VCaP (cell line): ENCODE data around the gene FGF19.

ENCODE experiments used
- H3K27ac ChIP-seq: fragments of 450-650 bp; 2 replicates; pipeline ENCODE4 v1.5.1; 2017
- TF ChIP-seq, protein P1 (sequence below): fragments of 450-650 bp; conservative IDR thresholded peaks from 2 replicates; pipeline ENCODE4 v1.5.1; 2017; ENCODE audit warnings: mild to moderate bottlenecking, moderate library complexity

Gene FGF19

DNA sequence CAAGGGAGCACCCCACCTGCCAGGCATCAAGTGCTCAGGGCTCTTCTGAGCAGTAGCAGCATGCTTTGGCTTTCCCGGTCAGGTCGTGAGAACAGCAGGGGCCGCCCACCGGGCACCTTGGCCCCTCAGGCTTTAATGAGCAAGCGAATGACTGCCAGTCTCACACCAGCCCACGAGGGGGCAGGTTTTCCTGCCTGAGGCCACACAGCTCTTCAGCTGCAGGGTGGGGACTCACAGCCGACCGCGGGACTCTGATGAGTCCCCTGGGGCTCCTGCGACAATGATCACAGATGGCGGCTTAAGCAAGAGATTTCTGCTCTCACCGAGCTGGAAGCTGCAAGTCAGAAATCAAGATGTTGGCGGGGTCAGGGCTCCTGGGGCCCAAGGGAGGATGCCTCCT is 14.3 kb upstream of the FGF19 start:
- TF ChIP-seq, protein P1, sequence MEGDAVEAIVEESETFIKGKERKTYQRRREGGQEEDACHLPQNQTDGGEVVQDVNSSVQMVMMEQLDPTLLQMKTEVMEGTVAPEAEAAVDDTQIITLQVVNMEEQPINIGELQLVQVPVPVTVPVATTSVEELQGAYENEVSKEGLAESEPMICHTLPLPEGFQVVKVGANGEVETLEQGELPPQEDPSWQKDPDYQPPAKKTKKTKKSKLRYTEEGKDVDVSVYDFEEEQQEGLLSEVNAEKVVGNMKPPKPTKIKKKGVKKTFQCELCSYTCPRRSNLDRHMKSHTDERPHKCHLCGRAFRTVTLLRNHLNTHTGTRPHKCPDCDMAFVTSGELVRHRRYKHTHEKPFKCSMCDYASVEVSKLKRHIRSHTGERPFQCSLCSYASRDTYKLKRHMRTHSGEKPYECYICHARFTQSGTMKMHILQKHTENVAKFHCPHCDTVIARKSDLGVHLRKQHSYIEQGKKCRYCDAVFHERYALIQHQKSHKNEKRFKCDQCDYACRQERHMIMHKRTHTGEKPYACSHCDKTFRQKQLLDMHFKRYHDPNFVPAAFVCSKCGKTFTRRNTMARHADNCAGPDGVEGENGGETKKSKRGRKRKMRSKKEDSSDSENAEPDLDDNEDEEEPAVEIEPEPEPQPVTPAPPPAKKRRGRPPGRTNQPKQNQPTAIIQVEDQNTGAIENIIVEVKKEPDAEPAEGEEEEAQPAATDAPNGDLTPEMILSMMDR: no peak; the same call in 1 of the 2 replicates
- no peak overlapping the region for H3K27ac ChIP-seq

DNA sequence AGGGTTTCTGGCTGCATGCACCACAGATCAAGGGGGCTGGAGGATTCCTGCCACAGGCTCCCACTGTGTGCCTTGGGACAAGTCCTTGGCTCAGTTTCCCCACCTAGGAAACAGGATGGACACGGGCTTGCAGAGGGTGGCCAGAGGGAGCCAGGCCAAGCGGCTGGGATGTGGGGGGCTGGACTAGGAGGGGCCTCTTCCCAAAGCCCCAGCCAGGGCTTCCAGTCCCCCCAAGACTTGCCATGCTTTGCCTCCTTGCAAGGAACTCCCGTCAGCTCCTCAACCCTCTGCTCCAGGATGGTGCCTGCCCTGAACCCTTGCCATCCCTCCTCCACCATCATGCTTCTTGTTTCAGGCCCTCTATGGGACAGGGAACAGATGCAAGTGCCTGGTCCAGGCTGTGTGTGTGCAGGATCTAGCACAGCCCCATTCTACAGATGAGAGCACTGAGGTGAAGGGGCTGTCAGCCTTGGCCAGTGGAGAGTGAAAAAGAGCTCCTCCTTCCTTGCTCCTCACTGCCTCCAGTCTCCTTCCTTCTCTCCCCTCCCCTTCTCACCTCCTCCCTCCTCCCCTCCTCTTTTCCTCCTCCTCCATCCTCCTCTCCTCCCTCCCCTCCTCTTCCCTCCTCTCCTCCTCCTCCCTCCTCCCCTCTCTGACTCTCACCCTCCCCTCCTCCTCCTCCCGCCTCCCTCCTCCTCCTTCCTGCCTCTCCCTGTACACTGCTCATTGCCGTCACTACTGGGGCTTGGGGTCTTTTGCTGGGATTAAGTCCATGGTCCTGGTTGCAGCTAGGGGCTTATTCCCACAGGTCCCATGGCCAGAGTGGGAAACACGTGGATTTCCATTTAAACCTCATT is 13.3 kb upstream of the FGF19 start:
- TF ChIP-seq, protein P1: no peak
- no peak overlapping the region for H3K27ac ChIP-seq

DNA sequence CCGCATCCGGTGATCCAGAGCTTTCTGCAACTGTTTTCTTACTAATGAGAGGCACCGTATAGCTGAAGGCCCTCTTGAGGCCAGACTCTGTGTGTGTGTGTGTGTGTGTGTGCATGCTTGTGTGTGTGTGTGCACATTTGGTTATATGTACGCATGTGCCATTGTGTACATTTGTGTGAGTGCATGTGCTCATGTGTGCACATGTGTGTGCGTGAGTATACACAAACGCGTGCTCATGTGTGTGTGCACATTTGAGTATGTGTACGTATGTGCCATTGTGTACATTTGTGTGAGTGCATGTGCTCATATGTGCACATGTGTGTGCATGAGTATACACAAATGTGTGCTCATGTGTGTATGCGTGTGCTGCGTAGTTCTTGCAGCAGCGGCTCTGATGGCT is 12.3 kb upstream of the FGF19 start:
- TF ChIP-seq, protein P1: no peak
- no peak overlapping the region for H3K27ac ChIP-seq

DNA sequence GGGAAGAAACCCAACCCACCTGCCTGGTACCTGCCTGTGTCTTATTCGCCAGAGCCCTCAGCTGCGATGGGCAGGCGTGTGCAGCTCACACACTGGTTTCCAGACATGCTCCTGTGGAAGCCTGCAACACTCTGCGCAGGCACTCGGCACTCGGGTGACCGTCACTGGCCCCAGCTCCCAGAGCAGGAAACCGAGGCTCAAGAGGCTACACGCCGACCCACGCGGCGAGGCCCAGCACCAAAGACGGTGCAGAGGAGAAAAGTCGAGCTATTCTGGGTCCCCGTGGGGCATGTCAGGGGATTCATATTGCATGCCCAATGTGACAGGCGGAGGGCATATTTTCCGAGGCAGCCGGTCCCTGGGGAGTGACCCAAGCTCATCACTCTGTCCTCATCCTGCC is 11.6 kb upstream of the FGF19 start:
- H3K27ac ChIP-seq: no peak overlapping the region
- TF ChIP-seq, protein P1: no peak

DNA sequence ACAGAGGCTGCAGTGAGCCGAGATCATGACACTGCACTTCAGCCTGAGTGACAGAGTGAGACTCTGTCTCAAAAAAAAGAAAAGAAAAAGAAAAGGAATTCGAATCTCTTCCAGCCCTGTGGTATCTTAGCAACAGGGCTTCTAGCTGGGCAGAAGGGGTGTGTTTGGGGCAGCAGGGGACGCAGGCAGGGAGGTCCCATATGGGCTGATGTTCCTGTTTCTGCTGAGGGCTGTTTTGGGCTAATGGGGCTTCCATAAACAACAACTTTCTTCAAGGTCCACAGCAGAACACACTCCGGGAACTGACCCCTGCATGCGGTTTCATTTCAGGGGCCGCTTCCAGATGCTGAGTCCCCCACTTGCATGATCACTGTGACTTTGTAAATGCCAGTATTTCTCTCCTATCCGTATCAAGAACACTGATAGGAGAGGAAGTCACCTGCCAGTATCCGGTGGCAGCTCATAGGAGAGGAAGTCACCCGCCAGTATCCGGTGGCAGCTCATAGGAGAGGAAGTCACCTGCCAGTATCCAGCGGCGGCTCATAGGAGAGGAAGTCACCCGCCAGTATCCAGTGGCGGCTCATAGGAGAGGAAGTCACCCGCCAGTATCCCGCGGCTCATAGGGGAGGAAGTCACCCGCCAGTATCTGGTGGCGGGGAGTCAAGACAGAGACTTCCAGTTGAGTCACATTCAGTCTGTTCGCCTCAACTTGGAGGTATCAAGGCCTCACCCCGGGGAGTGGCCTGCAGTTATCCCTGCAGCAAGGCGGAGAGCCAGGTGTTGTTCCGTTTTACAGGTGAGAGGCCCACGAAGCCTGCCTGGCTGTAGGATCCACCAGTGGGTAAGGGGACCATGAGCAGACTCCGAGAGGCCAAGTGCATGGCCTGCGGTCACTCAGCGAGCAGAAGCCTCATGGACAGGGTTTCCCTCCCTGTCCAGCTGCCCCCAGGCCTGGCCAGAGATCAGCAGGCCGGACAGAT is 8.3 kb upstream of the FGF19 start:
- H3K27ac ChIP-seq: no peak overlapping the region
- TF ChIP-seq, protein P1: no peak

DNA sequence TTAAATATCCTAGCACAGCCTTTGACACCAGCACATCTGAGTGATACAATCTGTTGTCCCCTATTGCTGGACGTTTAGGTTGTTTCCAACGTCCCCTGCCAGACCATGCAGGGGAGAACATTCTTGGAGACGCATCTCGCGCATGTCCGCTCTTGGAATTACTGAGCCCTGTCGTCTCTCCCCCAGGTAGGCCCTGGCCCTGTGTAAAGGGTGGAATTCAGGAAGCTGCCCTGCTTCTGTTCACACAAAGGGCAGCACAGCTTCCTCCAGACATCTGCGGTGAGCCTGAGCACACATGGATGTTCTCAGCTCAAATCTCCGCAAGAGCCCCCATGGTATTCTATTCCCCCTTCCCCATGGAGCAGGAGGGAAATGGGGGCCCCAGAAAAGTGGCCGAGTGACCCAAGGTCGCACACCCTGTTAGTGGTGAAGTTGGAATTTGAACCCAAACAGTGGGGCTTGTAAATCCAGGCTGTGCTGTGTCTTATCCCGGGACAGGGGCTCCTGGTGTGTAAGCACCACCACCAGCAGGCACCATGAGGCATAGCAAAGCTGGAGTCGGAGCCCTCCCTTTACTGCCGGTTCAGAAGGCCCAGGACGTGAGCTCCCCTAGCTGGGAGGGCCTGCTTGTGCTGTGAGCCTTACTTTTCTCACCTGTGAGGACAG is 5.0 kb upstream of the FGF19 start:
- H3K27ac ChIP-seq: no peak overlapping the region
- TF ChIP-seq, protein P1: no peak

DNA sequence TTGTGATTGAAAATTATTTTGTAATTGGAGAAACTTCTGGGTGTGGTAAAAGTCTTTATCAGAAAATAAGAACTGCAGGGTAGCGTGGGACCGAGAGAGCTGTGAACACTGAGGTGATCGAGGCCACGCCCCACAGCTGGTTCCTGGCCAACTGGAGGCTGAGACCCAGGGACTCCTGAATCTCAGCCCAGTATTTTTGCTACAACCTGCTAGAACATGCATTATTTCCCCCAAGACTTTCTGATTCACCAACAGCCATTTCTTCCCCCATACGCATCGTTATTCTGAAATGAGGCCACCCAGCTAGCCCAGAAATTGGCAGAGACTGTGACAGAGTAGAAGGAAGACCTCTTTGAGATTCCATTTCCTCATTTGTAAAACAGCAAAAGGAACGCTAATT is 3.4 kb upstream of the FGF19 start:
- H3K27ac ChIP-seq: no peak overlapping the region

More for the DNA sequence above, 3.4 kb upstream of the FGF19 start:
- TF ChIP-seq, protein P1: no peak
